ENCODE data around the gene ESAM. TPM values are rescaled to one million over a fixed set of nuclear protein-coding genes. Genes with fewer than 3 reads are reported as not detected.
A peak's percentile ranks its signal among the peaks of the same experiment; 100 is the strongest.

ESAM gene
- total RNA-seq, 1 donor from 2014 or later = 0.26 TPM

DNA sequence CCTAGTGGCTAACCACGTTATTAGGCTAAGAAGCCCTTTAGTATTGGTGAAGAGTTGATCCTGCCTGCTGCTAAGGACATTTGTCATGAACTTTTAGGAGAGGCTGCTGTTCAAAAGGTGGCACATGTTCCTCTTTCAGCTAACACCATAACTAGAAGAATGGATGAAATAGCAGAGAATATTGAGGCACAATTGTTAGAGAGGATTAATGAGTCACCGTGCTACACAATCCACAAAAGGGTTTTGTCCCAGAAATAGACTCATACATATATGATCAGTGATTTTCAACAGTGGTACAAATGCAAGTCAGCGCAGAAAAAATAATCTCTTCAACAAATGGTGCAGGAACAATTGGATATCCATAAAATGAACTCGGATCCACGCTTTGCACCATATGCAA is 45.1 kb upstream of the ESAM start:
- H3K4me3 Mint-ChIP-seq = no peak overlapping the region
- H3K4me3 ChIP-seq = no peak overlapping the region
- no peaks in the 10 kb centered on the region for H3K4me1 ChIP-seq
- H3F3A ChIP-seq (ENCODE audit: low read depth) = no peaks in the 10 kb centered on the region
- H2AFZ ChIP-seq (replicated peaks) = no peak overlapping the region
- no peak overlapping the region for H3K4me2 ChIP-seq
- no peak overlapping the region for H3K27ac ChIP-seq
- H3K36me3 ChIP-seq = no peaks in the 10 kb centered on the region
- no peak overlapping the region for H3K9ac ChIP-seq
- no peaks in the 10 kb centered on the region for H4K20me1 ChIP-seq (ENCODE audit: low read depth)
- no peaks in the 10 kb centered on the region for H3K79me2 ChIP-seq (ENCODE audit: low read depth)
- no peak overlapping the region for H3K27ac Mint-ChIP-seq
- H3K9me3 ChIP-seq (ENCODE audit: low read depth) = no peaks in the 10 kb centered on the region
- H3K27me3 Mint-ChIP-seq (ENCODE audit: insufficient read depth, low read depth) = no peaks in the 10 kb centered on the region
- no peak for DNase-seq (ENCODE audit: low spot score)
- H3K36me3 Mint-ChIP-seq = peaks cover 18% of the 10 kb centered on the region
- H3K4me1 Mint-ChIP-seq = peaks cover 3% of the 10 kb centered on the region
- TF ChIP-seq CTCF (IDR thresholded peaks at IDR 0.05) (no peak), EZH2phosphoT487 (IDR thresholded peaks at IDR 0.05) (no peak), EZH2 (IDR thresholded peaks at IDR 0.05) (no peak)
- peaks cover 1% of the 10 kb centered on the region for H3K9me3 Mint-ChIP-seq
- no peaks in the 10 kb centered on the region for H3K27me3 ChIP-seq

DNA sequence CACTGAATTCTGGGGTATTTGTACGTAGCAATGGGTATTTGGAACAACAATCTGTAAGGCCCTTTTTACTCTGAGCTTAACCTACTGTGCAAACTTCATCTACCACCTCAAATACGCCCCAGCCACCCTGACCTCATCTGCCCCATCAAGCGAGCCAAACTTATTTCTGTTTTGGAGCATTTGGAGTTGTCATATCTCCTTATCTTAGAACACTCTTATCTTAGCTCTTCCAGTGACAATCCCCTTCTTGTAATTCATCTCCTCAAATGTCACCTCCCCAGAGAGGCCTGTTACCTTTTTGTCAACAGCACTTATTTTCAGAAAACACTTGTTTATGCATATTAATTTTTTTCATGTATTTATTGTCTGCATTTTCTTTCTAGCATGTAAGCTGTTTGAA is 42.8 kb upstream of the ESAM start:
- peaks cover 11% of the 10 kb centered on the region for H3K4me1 ChIP-seq
- Mint-ChIP-seq H3K27ac (no peak overlapping the region), H3K9me3 (peaks cover 1% of the 10 kb centered on the region), H3K27me3 (ENCODE audit: insufficient read depth, low read depth) (no peaks in the 10 kb centered on the region), H3K36me3 (peaks cover 18% of the 10 kb centered on the region), H3K4me3 (no peak overlapping the region), H3K4me1 (peaks cover 14% of the 10 kb centered on the region)
- no peaks in the 10 kb centered on the region for H3K27me3 ChIP-seq
- peaks cover 13% of the 10 kb centered on the region for H3F3A ChIP-seq (ENCODE audit: low read depth)
- H3K9ac ChIP-seq = no peak overlapping the region
- H2AFZ ChIP-seq (replicated peaks) = no peak overlapping the region
- H3K9me3 ChIP-seq (ENCODE audit: low read depth) = no peaks in the 10 kb centered on the region
- no peaks in the 10 kb centered on the region for H4K20me1 ChIP-seq (ENCODE audit: low read depth)
- no peak overlapping the region for H3K4me2 ChIP-seq
- H3K4me3 ChIP-seq = no peak overlapping the region
- H3K36me3 ChIP-seq = no peaks in the 10 kb centered on the region
- DNase-seq (ENCODE audit: low spot score) = no peak
- peaks cover 16% of the 10 kb centered on the region for H3K79me2 ChIP-seq (ENCODE audit: low read depth)
- TF ChIP-seq EZH2 (IDR thresholded peaks at IDR 0.05) (no peak), EZH2phosphoT487 (IDR thresholded peaks at IDR 0.05) (no peak), CTCF (IDR thresholded peaks at IDR 0.05) (no peak)
- no peak overlapping the region for H3K27ac ChIP-seq

DNA sequence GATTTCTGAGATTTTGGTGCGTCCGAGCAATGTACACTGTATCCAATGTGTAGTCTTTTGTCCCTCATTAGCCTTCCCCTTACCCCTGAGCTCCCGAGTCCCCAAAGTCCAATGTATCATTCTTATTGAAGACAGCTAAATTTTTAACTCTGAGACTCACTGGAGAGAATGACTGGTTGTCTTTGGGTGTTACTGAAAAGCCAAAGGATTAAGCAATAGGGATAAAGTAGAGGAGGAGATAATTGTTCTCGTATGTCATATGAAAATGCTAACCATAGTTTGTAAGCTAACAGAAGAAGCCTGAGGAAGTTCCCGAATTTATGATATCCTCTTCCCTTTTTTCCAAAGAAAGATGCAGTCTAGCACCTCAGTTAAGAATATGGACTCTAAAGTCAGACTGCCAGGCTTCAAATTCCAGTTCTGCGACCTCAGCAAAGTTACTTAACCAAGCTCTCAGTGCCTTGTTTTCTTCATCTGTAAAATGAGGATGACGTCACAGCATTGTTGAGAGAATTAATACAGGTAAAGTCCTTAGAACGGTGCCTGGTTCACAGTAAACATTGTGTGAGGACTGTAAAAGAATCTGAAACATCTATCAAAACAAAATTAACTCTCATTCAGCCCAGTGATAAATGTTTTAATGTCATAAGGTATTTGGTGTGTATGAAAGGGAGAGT is 39.7 kb upstream of the ESAM start:
- H2AFZ ChIP-seq (replicated peaks) = no peak overlapping the region
- Mint-ChIP-seq H3K4me3 (peak overlapping the region; percentile 89), H3K27ac (no peak overlapping the region), H3K9me3 (no peaks in the 10 kb centered on the region), H3K4me1 (peaks cover 31% of the 10 kb centered on the region), H3K27me3 (ENCODE audit: insufficient read depth, low read depth) (no peaks in the 10 kb centered on the region), H3K36me3 (peaks cover 17% of the 10 kb centered on the region)
- no peak for TF ChIP-seq CTCF (IDR thresholded peaks at IDR 0.05)
- TF ChIP-seq EZH2phosphoT487 (IDR thresholded peaks at IDR 0.05) = no peak
- TF ChIP-seq EZH2 (IDR thresholded peaks at IDR 0.05) = no peak
- H3K79me2 ChIP-seq (ENCODE audit: low read depth) = peaks cover 47% of the 10 kb centered on the region
- no peaks in the 10 kb centered on the region for H3K36me3 ChIP-seq
- H3F3A ChIP-seq (ENCODE audit: low read depth) = peaks cover 28% of the 10 kb centered on the region
- H3K9ac ChIP-seq = no peak overlapping the region
- peaks cover 24% of the 10 kb centered on the region for H4K20me1 ChIP-seq (ENCODE audit: low read depth)
- H3K27ac ChIP-seq = no peak overlapping the region
- no peak overlapping the region for H3K4me3 ChIP-seq
- H3K4me1 ChIP-seq = peaks cover 28% of the 10 kb centered on the region
- H3K9me3 ChIP-seq (ENCODE audit: low read depth) = no peaks in the 10 kb centered on the region
- H3K27me3 ChIP-seq = no peaks in the 10 kb centered on the region
- H3K4me2 ChIP-seq = peak overlapping the region; percentile 91
- no peak for DNase-seq (ENCODE audit: low spot score)

Measured in neural progenitor cell (in vitro differentiated cells).